OCI-LY3 (cell line): ENCODE results near the gene SEC14L6.
A peak's percentile ranks its signal among the peaks of the same experiment; 100 is the strongest.
"Not testable (repeated sequence)": the region's sequence is repeated elsewhere in the genome, so short reads cannot be mapped to it uniquely, and the experiment has no call there.

Experiments used
- H2AFZ ChIP-seq: fragments of 200-600, 300-600 bp; shearing (Covaris generic); 2 replicates; pipeline ENCODE4 v1.6.0; 2014; ENCODE audit warnings: antibody characterized with exemption, low read depth, low read length
- H3K27ac ChIP-seq: fragments of 200-600, 300-600 bp; sonication (generic); 2 replicates; pipeline ENCODE4 v1.5.1; 2014; ENCODE audit warnings: mild to moderate bottlenecking, low read length, moderate library complexity, mixed read lengths
- H3K27me3 ChIP-seq: fragments of 200-600, 300-600 bp; sonication (generic); 2 replicates; pipeline ENCODE4 v1.6.1; 2014; ENCODE audit warnings: low read depth, low read length, mixed read lengths
- H3K36me3 ChIP-seq: fragments of 200-600, 300-600 bp; sonication (generic); replicated peaks from 2 replicates; pipeline ENCODE3; 2014; ENCODE audit warnings: low read depth, low read length, mixed read lengths
- H3K4me1 ChIP-seq: fragments of 300-600, 200-600 bp; sonication (generic); 2 replicates; pipeline ENCODE4 v1.6.1; 2014; ENCODE audit warnings: low read length, mixed read lengths
- H3K4me2 ChIP-seq: fragments of 200-600, 300-600 bp; sonication (generic); 2 replicates; pipeline ENCODE4 v1.6.1; 2014; ENCODE audit warnings: low read length, mixed read lengths
- H3K4me3 ChIP-seq: fragments of 300-600, 200-600 bp; sonication (generic); 2 replicates; pipeline ENCODE4 v1.5.1; 2014; ENCODE audit warnings: antibody characterized with exemption, mild to moderate bottlenecking, low read length, moderate library complexity
- H3K79me2 ChIP-seq: fragments of 300-600, 200-600 bp; shearing (Covaris generic); 2 replicates; pipeline ENCODE4 v1.6.1; 2014; ENCODE audit warnings: mild to moderate bottlenecking, low read length, mixed read lengths
- H3K9ac ChIP-seq: fragments of 300-600, 200-600 bp; shearing (Covaris generic); 2 replicates; pipeline ENCODE4 v1.6.0; 2014; ENCODE audit warnings: mild to moderate bottlenecking, low read length, moderate library complexity
- H3K9me3 ChIP-seq: fragments of 200-600, 300-600 bp; shearing (Covaris generic); 2 replicates; pipeline ENCODE4 v1.6.1; 2014; ENCODE audit warnings: low read length, mixed read lengths; ENCODE audit not compliant: insufficient read depth
- H4K20me1 ChIP-seq: fragments of 200-600, 300-600 bp; sonication (generic); 2 replicates; pipeline ENCODE4 v1.6.1; 2016; ENCODE audit warnings: low read length, mixed read lengths; ENCODE audit not compliant: insufficient read depth
- CTCF ChIP-seq: fragments of 200-600, 300-600 bp; sonication (generic); IDR thresholded peaks from 2 replicates; pipeline ENCODE4 v1.5.1; 2014; ENCODE audit warnings: antibody characterized with exemption, low read length, low read depth
- EZH2phosphoT487 ChIP-seq: fragments of 200-600 bp; shearing (Covaris generic); IDR thresholded peaks from 2 replicates; pipeline ENCODE4 v1.6.1; 2018; ENCODE audit warnings: antibody characterized with exemption, mixed run types, low read depth

SEC14L6 gene

DNA sequence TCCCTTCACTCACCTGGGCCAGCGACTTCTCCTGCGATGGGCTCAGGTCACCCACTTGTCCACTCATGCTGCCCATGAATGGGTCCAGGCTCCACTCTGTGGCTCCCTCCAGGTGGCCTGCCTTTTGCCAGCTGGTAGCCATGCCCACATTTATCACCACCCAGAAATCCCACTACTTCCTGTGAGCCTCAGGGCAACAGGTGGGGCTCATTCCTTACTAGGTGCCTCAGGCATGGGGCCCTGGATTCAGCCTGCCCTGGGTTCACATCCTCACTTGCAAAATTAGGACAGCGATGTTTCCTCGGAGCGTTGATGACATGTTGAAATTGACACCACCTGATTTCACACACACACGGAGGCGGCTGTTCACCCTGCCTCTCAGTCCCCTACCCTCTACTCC, at the start of gene SEC14L6:
SEC14L6 (minus strand) TSS at position 126 of the 400 bp plus-strand sequence; CDS start at position 67, 59 bp downstream.
- Histone ChIP-seq H3K9me3 (no peaks in the 10 kb centered on the region), H3K79me2 (no peaks in the 10 kb centered on the region), H3K9ac (no peak within 1 kb of the TSS), H3K4me1 (no peaks in the 10 kb centered on the region), H4K20me1 (no peaks in the 10 kb centered on the region), H3K4me3 (no peak within 1 kb of the TSS), H3K27me3 (no peaks in the 10 kb centered on the region), H3K27ac (no peak within 1 kb of the TSS), H2AFZ (no peak within 1 kb of the TSS), H3K4me2 (no peak within 1 kb of the TSS), H3K36me3 (no peaks in the 10 kb centered on the region)
- TF ChIP-seq CTCF: no peak
- no peak for TF ChIP-seq EZH2phosphoT487

- H3K27ac ChIP-seq: no peak overlapping the region
- no peaks in the 10 kb centered on the region for H3K4me1 ChIP-seq
- H3K36me3 ChIP-seq: no peaks in the 10 kb centered on the region
- no peak overlapping the region for H2AFZ ChIP-seq
- H4K20me1 ChIP-seq: no peaks in the 10 kb centered on the region
- H3K9ac ChIP-seq: no peak overlapping the region
- peaks cover 13% of the 10 kb centered on the region for H3K27me3 ChIP-seq
- H3K4me2 ChIP-seq: no peak overlapping the region
- TF ChIP-seq CTCF: no peak
- no peak for TF ChIP-seq EZH2phosphoT487
- H3K79me2 ChIP-seq: peaks cover 6% of the 10 kb centered on the region
- no peak overlapping the region for H3K4me3 ChIP-seq
- H3K9me3 ChIP-seq: no peaks in the 10 kb centered on the region
Observed at GRCh38 chr22:30596199-30596598, 49.7 kb upstream of the SEC14L6 start.

DNA sequence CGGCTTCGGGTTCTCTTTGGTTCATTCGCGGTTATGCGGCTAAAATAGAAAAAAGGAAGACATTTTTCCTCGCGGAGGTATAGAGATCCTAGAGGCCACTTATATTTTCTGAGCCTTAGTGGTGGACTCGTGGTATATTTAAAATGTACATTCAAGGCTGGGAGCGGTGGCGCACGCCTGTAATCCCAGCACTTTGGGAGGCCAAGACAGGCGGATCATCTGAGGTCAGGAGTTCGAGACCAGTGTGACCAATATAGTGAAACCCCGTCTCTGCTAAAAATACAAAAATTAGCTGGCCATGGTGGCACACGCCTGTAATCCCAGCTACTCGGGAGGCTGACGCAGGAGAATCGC, 45.8 kb upstream of the SEC14L6 start:
- not testable (repeated sequence) for H3K27ac ChIP-seq, H3K9ac ChIP-seq, H3K9me3 ChIP-seq
- Histone ChIP-seq H4K20me1 (peaks cover 16% of the 10 kb centered on the region), H3K4me2 (peak overlapping the region; percentile 86), H2AFZ (peak overlapping the region; percentile 72), H3K4me3 (peak overlapping the region; percentile 91), H3K4me1 (peaks cover 11% of the 10 kb centered on the region), H3K36me3 (peaks cover 15% of the 10 kb centered on the region), H3K79me2 (peaks cover 32% of the 10 kb centered on the region), H3K27me3 (peaks cover 13% of the 10 kb centered on the region)

DNA sequence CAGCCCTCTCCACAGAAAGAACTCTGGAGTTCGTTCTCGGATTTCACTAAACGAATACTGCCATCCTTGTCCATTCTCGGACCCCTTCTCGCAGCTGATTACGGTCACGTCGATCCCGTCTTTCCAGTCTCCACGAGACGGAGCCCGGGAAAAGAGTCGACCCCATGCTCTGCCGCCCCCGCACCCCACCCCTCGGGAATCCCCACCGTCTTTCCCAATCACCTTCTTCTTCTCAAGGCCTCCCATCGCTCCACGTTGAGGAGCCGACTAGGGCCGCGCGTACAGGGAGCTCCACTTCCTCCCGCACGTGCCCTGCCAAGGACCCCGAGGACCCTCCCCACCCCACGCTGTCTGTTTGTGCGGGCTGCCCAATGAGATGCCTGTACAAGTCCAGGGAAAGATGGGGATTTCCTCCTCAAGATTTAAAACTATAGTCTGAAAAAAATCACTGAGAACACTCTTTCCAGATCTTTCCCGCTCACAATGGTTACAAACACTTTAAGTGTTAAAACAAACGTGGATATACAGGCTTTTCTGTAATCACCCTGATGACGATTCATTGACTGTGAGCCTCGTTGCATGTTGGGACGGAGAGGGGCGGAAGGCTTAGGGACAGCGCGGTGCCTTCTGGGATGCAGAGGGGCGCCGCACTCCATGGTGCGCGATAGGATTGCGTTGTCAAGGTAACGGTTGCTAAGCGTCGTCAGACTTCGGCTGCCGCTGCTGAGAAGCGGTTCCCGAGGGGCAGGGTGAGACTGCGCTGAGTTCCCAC, 45.2 kb upstream of the SEC14L6 start, which contains the start of gene PES1:
PES1 (minus strand) TSS at position 323 of the 772 bp plus-strand sequence; CDS start at position 246, 77 bp downstream.
- Histone ChIP-seq H2AFZ (peak within 1 kb of the TSS; percentile 72), H4K20me1 (peaks cover 16% of the 10 kb centered on the region)
- TF ChIP-seq CTCF (no peak), EZH2phosphoT487 (no peak)

More for the DNA sequence above, 45.2 kb upstream of the SEC14L6 start, which contains the start of gene PES1:
- peak within 1 kb of the TSS; percentile 90 for H3K9ac ChIP-seq
- peak within 1 kb of the TSS; percentile 91 for H3K4me3 ChIP-seq
- H3K36me3 ChIP-seq: peaks cover 21% of the 10 kb centered on the region
- H3K4me1 ChIP-seq: peaks cover 11% of the 10 kb centered on the region
- H3K4me2 ChIP-seq: peak within 1 kb of the TSS; percentile 86
- H3K9me3 ChIP-seq: no peaks in the 10 kb centered on the region
- peaks cover 32% of the 10 kb centered on the region for H3K79me2 ChIP-seq
- H3K27ac ChIP-seq: peak within 1 kb of the TSS; percentile 71
- peaks cover 13% of the 10 kb centered on the region for H3K27me3 ChIP-seq
